H1 (cell line): ENCODE data around the gene TMEM204. TPM values are rescaled to one million over a fixed set of nuclear protein-coding genes. Genes with fewer than 3 reads are reported as not detected.

Experiments used
- CTCF ChIA-PET: fragments of 300-600 bp; sonication (Branson Sonifier 250); formaldehyde crosslinking; loops from one replicate; lab custom pipeline; 2021; ENCODE audit not compliant: partially characterized antibody; lab: Charles Lee
- POLR2A ChIA-PET: fragments of 300-600 bp; sonication (Branson Sonifier 250); formaldehyde crosslinking; loops from one replicate; lab custom pipeline; 2021; ENCODE audit warnings: inconsistent platforms; ENCODE audit not compliant: partially characterized antibody; lab: Charles Lee
- DNase-seq, 2 experiments: peaks; one replicate each; pipeline versions ENCODE4 v3.0.0 to v3.0.0-alpha.2; 2010 to 2022; ENCODE audit warnings: low spot score in 2 of 2, low read depth in 1 of 2, mixed read lengths in 1 of 2
- FAIRE-seq: peaks from 2 replicates; lab custom pipeline; 2011; peaks lifted over from hg19 to GRCh38; lab: Jason Lieb, UNC
- H2AFZ ChIP-seq: 2 replicates; pipeline ENCODE4 v1.8.1; 2012; ENCODE audit warnings: low read length, inconsistent platforms
- H2AK5ac ChIP-seq: 2 replicates; pipeline ENCODE4 v1.6.1; 2013; ENCODE audit warnings: low read depth, low read length
- H2BK120ac ChIP-seq: replicated peaks from 2 replicates; pipeline ENCODE3; 2013; ENCODE audit warnings: low read depth, low read length, inconsistent platforms
- H2BK12ac ChIP-seq: 2 replicates; pipeline ENCODE4 v1.6.1; 2013; ENCODE audit warnings: low read depth, low read length
- H2BK15ac ChIP-seq: 2 replicates; pipeline ENCODE4 v1.6.1; 2013; ENCODE audit warnings: low read length
- H2BK20ac ChIP-seq: 2 replicates; pipeline ENCODE4 v1.6.1; 2013; ENCODE audit warnings: low read length
- H2BK5ac ChIP-seq: 2 replicates; pipeline ENCODE4 v1.6.1; 2013; ENCODE audit warnings: low read depth, low read length
- H3K14ac ChIP-seq: 2 replicates; pipeline ENCODE4 v1.6.1; 2013; ENCODE audit warnings: inconsistent platforms; ENCODE audit not compliant: insufficient read length
- H3K18ac ChIP-seq: 2 replicates; pipeline ENCODE4 v1.6.1; 2013; ENCODE audit warnings: low read length; ENCODE audit errors: extremely low read depth
- H3K23ac ChIP-seq: 2 replicates; pipeline ENCODE4 v1.6.1; 2013; ENCODE audit warnings: inconsistent platforms; ENCODE audit not compliant: insufficient read length
- H3K23me2 ChIP-seq: 2 replicates; pipeline ENCODE4 v1.6.1; 2013; ENCODE audit warnings: low read depth, low read length
- H3K27ac ChIP-seq: 2 replicates; pipeline ENCODE4 v1.6.1; 2011; ENCODE audit warnings: low read depth, low read length, inconsistent platforms
- H3K27me3 ChIP-seq, 4 experiments: replicated peaks in 1 of 4; 1 replicate in 1 of 4; 2 replicates in 3 of 4; pipeline versions ENCODE4 v1.6.1 to v1.8.1; 2011 to 2013; ENCODE audit warnings: low read length in 3 of 4, mild to moderate bottlenecking in 3 of 4, inconsistent platforms in 2 of 4, mixed read lengths in 2 of 4, moderate library complexity in 1 of 4; ENCODE audit not compliant: control insufficient read depth in 3 of 4, insufficient read depth in 3 of 4; ENCODE audit errors: extremely low read depth in 1 of 4
- H3K36me3 ChIP-seq, 4 experiments: 2 replicates each; pipeline versions ENCODE4 v1.6.1 to v1.8.1; 2011 to 2013; ENCODE audit warnings: mild to moderate bottlenecking in 4 of 4, low read length in 3 of 4, moderate library complexity in 2 of 4, control low read depth in 1 of 4, inconsistent platforms in 1 of 4; ENCODE audit not compliant: insufficient read depth in 4 of 4, control insufficient read depth in 2 of 4
- H3K4ac ChIP-seq: replicated peaks from 2 replicates; pipeline ENCODE3; 2013; ENCODE audit warnings: low read length, low read depth, mixed read lengths, inconsistent platforms; ENCODE audit not compliant: insufficient read length
- H3K4me1 ChIP-seq, 4 experiments: replicated peaks in 1 of 4; 1 replicate in 1 of 4; 2 replicates in 3 of 4; pipeline versions ENCODE4 v1.6.1 to v1.8.1; 2011 to 2013; ENCODE audit warnings: low read length in 3 of 4, inconsistent platforms in 2 of 4, mixed read lengths in 1 of 4; ENCODE audit not compliant: insufficient read depth in 4 of 4, control insufficient read depth in 3 of 4
- H3K4me2 ChIP-seq, 2 experiments: 2 replicates each; pipeline versions ENCODE4 v1.6.1 to v1.8.1; 2011 to 2013; ENCODE audit warnings: low read depth in 2 of 2, low read length in 2 of 2, control low read depth in 1 of 2, inconsistent platforms in 1 of 2, mild to moderate bottlenecking in 1 of 2; ENCODE audit not compliant: insufficient read depth in 1 of 2
- H3K4me3 ChIP-seq, 4 experiments: fragments of 200-600, 300-600 bp in 1 of 4; sonication (generic), shearing (Covaris generic), sonication (Bioruptor Twin) in 1 of 4; 2 replicates each; pipeline versions ENCODE4 v1.5.1 to v1.8.1; 2011 to 2016; ENCODE audit warnings: low read length in 4 of 4, low read depth in 3 of 4, control low read depth in 2 of 4, inconsistent platforms in 2 of 4, mild to moderate bottlenecking in 2 of 4, mixed read lengths in 1 of 4, moderate library complexity in 1 of 4; ENCODE audit not compliant: insufficient read depth in 2 of 4; ENCODE audit errors: extremely low read depth in 1 of 4
- H3K56ac ChIP-seq: replicated peaks from 2 replicates; pipeline ENCODE3; 2013; ENCODE audit warnings: low read depth, mild to moderate bottlenecking, mixed read lengths, low read length, inconsistent platforms; ENCODE audit not compliant: insufficient read length
- H3K79me1 ChIP-seq: 2 replicates; pipeline ENCODE4 v1.6.1; 2013; ENCODE audit warnings: low read depth, low read length, control low read depth
- H3K79me2 ChIP-seq, 2 experiments: 2 replicates each; pipeline versions ENCODE4 v1.6.1 to v1.8.1; 2012 to 2013; ENCODE audit warnings: low read length in 2 of 2, mild to moderate bottlenecking in 2 of 2, inconsistent platforms in 1 of 2; ENCODE audit not compliant: insufficient read depth in 2 of 2, control insufficient read depth in 1 of 2
- H3K9ac ChIP-seq, 4 experiments: replicated peaks in 1 of 4; 1 replicate in 1 of 4; 2 replicates in 3 of 4; pipeline versions ENCODE4 v1.6.1 to v1.8.1; 2011 to 2013; ENCODE audit warnings: low read depth in 3 of 4, low read length in 3 of 4, control low read depth in 2 of 4, mild to moderate bottlenecking in 2 of 4, moderate library complexity in 2 of 4, inconsistent platforms in 1 of 4; ENCODE audit errors: extremely low read depth in 1 of 4
- H3K9me3 ChIP-seq, 2 experiments: 2 replicates each; pipeline versions ENCODE4 v1.6.1 to v1.8.1; 2012 to 2013; ENCODE audit warnings: mild to moderate bottlenecking in 2 of 2, moderate library complexity in 2 of 2, control low read depth in 1 of 2, inconsistent platforms in 1 of 2, low read depth in 1 of 2, low read length in 1 of 2, mixed read lengths in 1 of 2; ENCODE audit not compliant: insufficient read depth in 2 of 2
- H4K20me1 ChIP-seq, 2 experiments: replicated peaks in 1 of 2; 2 replicates each; pipeline versions ENCODE3 to v1.8.1; 2011 to 2013; ENCODE audit warnings: inconsistent platforms in 2 of 2, low read length in 2 of 2, mild to moderate bottlenecking in 1 of 2; ENCODE audit not compliant: insufficient read depth in 2 of 2, control insufficient read depth in 1 of 2
- H4K5ac ChIP-seq: 2 replicates; pipeline ENCODE4 v1.6.1; 2013; ENCODE audit warnings: low read length, low read depth, mixed read lengths, inconsistent platforms; ENCODE audit not compliant: insufficient read length
- H4K8ac ChIP-seq: 2 replicates; pipeline ENCODE4 v1.8.0; 2013; ENCODE audit warnings: mild to moderate bottlenecking, moderate library complexity, low read length, inconsistent platforms; ENCODE audit not compliant: insufficient read depth; ENCODE audit errors: extremely low read depth
- H4K91ac ChIP-seq: replicated peaks from 2 replicates; pipeline ENCODE3; 2013; ENCODE audit warnings: low read length, mixed read lengths, inconsistent platforms; ENCODE audit not compliant: insufficient read length
- CHD1 ChIP-seq: IDR thresholded peaks from 2 replicates; pipeline ENCODE4 v1.6.1; 2012; ENCODE audit warnings: low read depth, low read length, improper control_type of control experiment
- CTBP2 ChIP-seq: IDR thresholded peaks from 2 replicates; pipeline ENCODE4 v1.7.0; 2011; ENCODE audit warnings: borderline replicate concordance, mild to moderate bottlenecking, moderate library complexity, mixed read lengths, low read length; ENCODE audit not compliant: insufficient read depth, insufficient read length
- EP300 ChIP-seq, 2 experiments: IDR thresholded peaks; 1 replicate in 1 of 2; 2 replicates in 1 of 2; pipeline ENCODE4 v1.6.1; 2011 to 2012; ENCODE audit warnings: low read depth in 2 of 2, low read length in 2 of 2, mild to moderate bottlenecking in 2 of 2, borderline replicate concordance in 1 of 2, inconsistent platforms in 1 of 2, moderate library complexity in 1 of 2
- EZH2 ChIP-seq: fragments of 200-600 bp; sonication (generic); IDR thresholded peaks from 2 replicates; pipeline ENCODE4 v1.7.1; 2012; ENCODE audit warnings: low read depth, mild to moderate bottlenecking, moderate library complexity, low read length, inconsistent platforms; ENCODE audit not compliant: severe bottlenecking
- JUN ChIP-seq: IDR thresholded peaks from 2 replicates; pipeline ENCODE4 v1.6.1; 2011; ENCODE audit warnings: low read depth, mild to moderate bottlenecking, improper control_type of control experiment, low read length
- PHF8 ChIP-seq: fragments of 200-600 bp; sonication (generic); conservative IDR thresholded peaks from 2 replicates; pipeline ENCODE4 v1.7.1; 2012; ENCODE audit warnings: low read depth, mild to moderate bottlenecking, inconsistent platforms, low read length, moderate library complexity
- RXRA ChIP-seq: IDR thresholded peaks from 2 replicates; pipeline ENCODE4 v1.6.1; 2011; ENCODE audit warnings: low read depth, mild to moderate bottlenecking, low read length, moderate library complexity; ENCODE audit not compliant: insufficient read depth
- SRF ChIP-seq: IDR thresholded peaks from 2 replicates; pipeline ENCODE4 v1.6.1; 2011; ENCODE audit warnings: mild to moderate bottlenecking, low read depth, low read length, moderate library complexity
- TAF7 ChIP-seq: optimal IDR thresholded peaks from 2 replicates; pipeline ENCODE3; 2011; ENCODE audit warnings: low read depth, mild to moderate bottlenecking, inconsistent platforms, low read length, moderate library complexity, borderline replicate concordance
- whole genome bisulfite sequencing, 2 experiments: shearing (Covaris generic) in 1 of 2; methylation state at CpG; one replicate each; pipeline versions ENCODE4 v1.1.6 to v1.1.7; 2013 to 2015; ENCODE audit warnings: low lambda C conversion rate in 2 of 2, mixed read lengths in 2 of 2, inconsistent platforms in 1 of 2, low coverage in 1 of 2, missing lambda C conversion rate in 1 of 2; ENCODE audit not compliant: insufficient replicate concordance in 2 of 2, insufficient coverage in 1 of 2, insufficient read length in 1 of 2; ENCODE audit errors: extremely low coverage in 1 of 2, missing lambda C conversion rate in 1 of 2; 5-methylcytosine and 5-hydroxymethylcytosine counted together
- polyA plus RNA-seq, 7 experiments: library from polyadenylated mRNA; depleted of rRNA in 3 of 7; stranded (reverse) in 5 of 7; unstranded in 2 of 7; fragments of >200 nt in 5 of 7; fragments of 200-250 nt in 2 of 7; gene quantifications; 1 replicate in 5 of 7; 2 replicates in 1 of 7; 4 replicates in 1 of 7; pipeline versions ENCODE4 v1.2.1 to v1.2.3, GENCODE V29; 2011 to 2013; ENCODE audit warnings: missing spikeins in 2 of 7, mixed read lengths in 2 of 7
- total RNA-seq: library from RNA; stranded (reverse); fragmentation: NEBNext Ultra II Directional; extraction: Animal tissue kit (Norgen Biotek cat#: 25700); gene quantifications from 2 replicates; pipeline ENCODE4 v1.2.1, GENCODE V29; 2021

The TMEM204 gene
- total and polyA plus RNA-seq, 2 of the 8 experiments (the other 6 are each of a cell fraction or from before 2014, with no cell fraction given), result not detected

DNA sequence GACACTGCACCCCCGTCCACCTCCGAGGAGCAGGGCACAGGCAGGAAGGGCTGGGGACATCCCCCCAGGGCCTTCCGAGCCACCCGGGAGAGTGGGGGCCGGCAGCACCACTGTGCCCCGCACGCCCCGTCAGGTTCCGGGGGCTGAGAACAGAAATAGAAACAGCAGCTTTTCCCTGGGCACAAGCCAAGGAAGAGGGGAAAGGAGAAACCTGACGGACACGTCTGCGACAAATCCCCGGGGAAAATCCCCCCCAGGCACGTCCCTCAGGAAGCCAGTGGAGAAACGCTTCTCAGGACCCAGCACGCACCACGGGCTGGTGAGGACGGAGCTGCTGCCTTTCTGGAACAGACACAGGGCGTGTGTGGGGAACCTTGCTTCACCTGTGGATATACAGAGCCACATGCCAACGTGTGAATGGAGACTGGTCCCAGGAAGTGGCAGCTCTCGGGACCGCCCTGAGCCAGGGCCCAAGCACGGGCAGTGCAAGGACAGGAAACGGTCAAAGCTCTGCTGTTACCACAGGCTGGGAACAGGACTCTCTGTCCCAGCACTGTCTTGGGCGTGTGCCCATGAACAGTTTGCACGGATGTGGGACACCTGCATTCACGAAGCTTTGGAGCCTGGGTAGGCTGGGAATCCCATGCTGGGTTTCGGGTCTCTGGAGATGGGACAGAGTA is 1.2 kb upstream of the TMEM204 start:
- Histone ChIP-seq H2BK12ac (no peak overlapping the region), H4K20me1 (peaks cover 4 to 9% of the 10 kb centered on the region in 2 experiments), H3K36me3 (no peaks in the 10 kb centered on the region; a peak in 2 of 8 replicates), H3K14ac (no peak overlapping the region), H2BK120ac (no peak overlapping the region), H3K9me3 (no peaks in the 10 kb centered on the region), H2BK5ac (no peak overlapping the region; the same call in 1 of the 2 replicates), H3K4ac (no peak overlapping the region), H2BK20ac (no peak overlapping the region), H3K18ac (no peak overlapping the region)
- FAIRE-seq, result no peak
- CTCF ChIA-PET, result interaction anchor here (0.5 kb wide), 1 partner anchor 173 kb away, joined by 3 read pairs; no protein-coding TSS in a partner anchor
- TF ChIP-seq CHD1 (no peak), PHF8 (no peak), SRF (no peak), JUN (no peak), TAF7 (no peak), CTBP2 (no peak), EP300 (IDR thresholded peaks at IDR 0.05; ENCODE audit: borderline replicate concordance in 1 of 2, low read depth in 2 of 2, low read length in 2 of 2) (no peak), EZH2 (no peak), RXRA (no peak)
- TF ChIP-seq, all 59 proteins: peak for 0
- no peak overlapping the region for H4K8ac ChIP-seq
- 88% methylated on average over 26 of the region's 28 CpGs; no CpG with 5 or more reads in 1 of the 2 experiments for WGBS, 2 experiments
- no peak overlapping the region for H3K27ac ChIP-seq
- no peaks in the 10 kb centered on the region for H3K23me2 ChIP-seq
- no peak overlapping the region for H4K5ac ChIP-seq
- H2AFZ ChIP-seq, result no peak overlapping the region
- no peak for DNase-seq
- H2AK5ac ChIP-seq, result no peak overlapping the region
- no peak overlapping the region for H4K91ac ChIP-seq
- no peak overlapping the region for H3K4me2 ChIP-seq
- no peaks in the 10 kb centered on the region; a peak in 1 of 7 replicates for H3K4me1 ChIP-seq
- POLR2A ChIA-PET, result interaction anchor here (1.3 kb wide), 1 partner anchor 27 kb away, joined by 3 read pairs; no protein-coding TSS in a partner anchor
- no peak overlapping the region for H3K4me3 ChIP-seq
- H3K23ac ChIP-seq, result no peak overlapping the region
- H2BK15ac ChIP-seq, result no peak overlapping the region
- H3K79me1 ChIP-seq, result no peaks in the 10 kb centered on the region
- no peak overlapping the region for H3K9ac ChIP-seq
- no peaks in the 10 kb centered on the region for H3K79me2 ChIP-seq
- H3K56ac ChIP-seq, result no peak overlapping the region
- H3K27me3 ChIP-seq, result no peaks in the 10 kb centered on the region
